HCT116 (cell line): Measurements from ENCODE around the gene SMIM21. TPM values are rescaled to one million over a fixed set of nuclear protein-coding genes. Genes with fewer than 3 reads are reported as not detected.

Source experiments
- CTCF ChIP-seq, 3 experiments: fragments of 200-600 bp in 1 of 3; sonication (generic) in 1 of 3; IDR thresholded peaks in 2 of 3; conservative IDR thresholded peaks in 1 of 3; 2 replicates each; pipeline ENCODE4 v1.5.1; 2012 to 2017; ENCODE audit warnings: low read depth in 2 of 3, low read length in 2 of 3, antibody characterized with exemption in 1 of 3, borderline replicate concordance in 1 of 3, control low read depth in 1 of 3, mild to moderate bottlenecking in 1 of 3, mixed read lengths in 1 of 3, mixed run types in 1 of 3, moderate library complexity in 1 of 3; ENCODE audit not compliant: insufficient read depth in 1 of 3
- EZH2phosphoT487 ChIP-seq: fragments of 200-600 bp; IDR thresholded peaks from 2 replicates; pipeline ENCODE4 v1.6.1; 2018; ENCODE audit warnings: antibody characterized with exemption, borderline replicate concordance
- FOSL1 ChIP-seq: IDR thresholded peaks from 2 replicates; pipeline ENCODE4 v1.6.1; 2012; ENCODE audit warnings: low read depth
- RAD21 ChIP-seq: IDR thresholded peaks from 2 replicates; pipeline ENCODE4 v1.6.1; 2012; ENCODE audit warnings: low read depth, mild to moderate bottlenecking
- SP1 ChIP-seq: IDR thresholded peaks from 2 replicates; pipeline ENCODE4 v1.6.1; 2012; ENCODE audit warnings: low read depth
- ZNF274 ChIP-seq: fragments of 200-500 bp; sonication (Bioruptor generic); IDR thresholded peaks from 2 replicates; pipeline ENCODE4 v1.6.1; 2014; ENCODE audit warnings: mild to moderate bottlenecking, low read depth, low read length, inconsistent platforms
- total RNA-seq: library from RNA; stranded (reverse); gene quantifications from one replicate; pipeline ENCODE4 v1.2.1, GENCODE V29; 2021; ENCODE audit not compliant: unreplicated experiment
- TF ChIP-seq, protein P1 (sequence below): IDR thresholded peaks from 2 replicates; pipeline ENCODE4 v1.6.1; 2012

The SMIM21 gene
- total RNA-seq, 1 experiment from 2014 or later = not detected

DNA sequence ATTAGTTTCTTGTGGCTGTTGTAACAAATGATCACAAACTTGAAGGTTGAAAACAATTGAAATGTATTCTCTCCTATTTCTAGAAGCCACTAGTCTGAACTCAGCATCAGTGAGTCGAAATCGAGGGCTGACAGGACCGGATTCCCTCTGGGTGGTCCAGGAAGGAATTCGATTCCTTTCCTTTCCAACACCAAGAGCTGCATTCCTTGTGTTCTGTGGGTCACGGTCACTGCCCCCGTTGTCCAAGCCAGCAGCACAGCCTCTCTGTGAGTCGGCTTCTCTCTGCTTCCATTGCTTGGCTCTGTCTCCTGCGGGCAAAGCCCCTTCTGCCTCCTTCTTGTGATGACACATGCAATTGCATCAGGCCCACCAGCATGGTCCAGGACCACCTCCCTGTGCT is 67.3 kb downstream of the SMIM21 start (continued):
- no peak for TF ChIP-seq SP1
- TF ChIP-seq RAD21 = no peak
- no peak for TF ChIP-seq ZNF274
- TF ChIP-seq, protein P1, sequence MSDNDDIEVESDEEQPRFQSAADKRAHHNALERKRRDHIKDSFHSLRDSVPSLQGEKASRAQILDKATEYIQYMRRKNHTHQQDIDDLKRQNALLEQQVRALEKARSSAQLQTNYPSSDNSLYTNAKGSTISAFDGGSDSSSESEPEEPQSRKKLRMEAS = no peak
- no peak for TF ChIP-seq EZH2phosphoT487
- no peak for TF ChIP-seq FOSL1
- no peak for TF ChIP-seq CTCF (IDR thresholded peaks at IDR 0.05 in 2 of 3, conservative IDR thresholded peaks at IDR 0.05 in 1 of 3; ENCODE audit: borderline replicate concordance in 1 of 3, insufficient read depth in 1 of 3, low read depth in 2 of 3, low read length in 2 of 3)

Other genes starting within 250 kb of the SMIM21 start
- gene PTGR3, start 218.6 kb downstream of the SMIM21 start, total RNA-seq = 25.3 TPM
- 5.7 TPM for gene TSHZ1, start 216.9 kb downstream of the SMIM21 start, total RNA-seq